GM23338 (cell line): ENCODE results near the gene ST14.
A peak's percentile ranks its signal among the peaks of the same experiment; 100 is the strongest.

Source experiments
- CREB1 ChIP-seq: fragments of 250-450 bp; sonication (Bioruptor Pico); IDR thresholded peaks from 2 replicates; pipeline ENCODE4 v1.5.0; 2020; ENCODE audit warnings: low read depth, mild to moderate bottlenecking, moderate library complexity
- EZH2 ChIP-seq: fragments of 200-600 bp; sonication (generic); IDR thresholded peaks from one replicate; pipeline ENCODE4 v1.8.0; 2017; ENCODE audit warnings: antibody characterized with exemption, mild to moderate bottlenecking, low read depth; ENCODE audit not compliant: unreplicated experiment
- EZH2phosphoT487 ChIP-seq: fragments of 200-600 bp; sonication (generic); IDR thresholded peaks from one replicate; pipeline ENCODE4 v1.8.1; 2018; ENCODE audit warnings: antibody characterized with exemption; ENCODE audit not compliant: unreplicated experiment
- JUNB ChIP-seq: IDR thresholded peaks from one replicate; pipeline ENCODE4 v1.6.1; 2016; ENCODE audit warnings: antibody characterized with exemption; ENCODE audit not compliant: unreplicated experiment
- NANOG ChIP-seq: IDR thresholded peaks from 2 replicates; pipeline ENCODE4 v1.6.1; 2016; ENCODE audit warnings: antibody characterized with exemption, borderline replicate concordance
- POLR2AphosphoS5 ChIP-seq: IDR thresholded peaks from 2 replicates; pipeline ENCODE4 v1.6.1; 2016; ENCODE audit warnings: antibody characterized with exemption, low read depth
- STAT1 ChIP-seq: IDR thresholded peaks from one replicate; pipeline ENCODE4 v1.6.1; 2016; ENCODE audit warnings: antibody characterized with exemption; ENCODE audit not compliant: unreplicated experiment
- ZNF114 ChIP-seq: fragments of 250-450 bp; sonication (Bioruptor Pico); IDR thresholded peaks from 2 replicates; pipeline ENCODE4 v1.5.0; 2020; ENCODE audit warnings: mild to moderate bottlenecking, moderate library complexity
- ZNF331 ChIP-seq: fragments of 250-450 bp; sonication (Bioruptor Pico); IDR thresholded peaks from 2 replicates; pipeline ENCODE4 v1.5.0; 2020; ENCODE audit warnings: low read depth, mild to moderate bottlenecking, moderate library complexity
- ZNF462 ChIP-seq: fragments of 250-450 bp; sonication (Bioruptor Pico); IDR thresholded peaks from 2 replicates; pipeline ENCODE4 v1.5.0; 2020; ENCODE audit warnings: mild to moderate bottlenecking, moderate library complexity
- TF ChIP-seq, protein P1 (sequence below), 2 experiments: fragments of 200-600 bp in 1 of 2; sonication (generic) in 1 of 2; conservative IDR thresholded peaks; 2 replicates each; pipeline versions ENCODE4 v1.5.1 to v1.6.1; 2016 to 2017; ENCODE audit warnings: antibody characterized with exemption in 2 of 2, low read depth in 2 of 2, mild to moderate bottlenecking in 2 of 2, moderate library complexity in 1 of 2
- TF ChIP-seq, protein P2 (sequence below): IDR thresholded peaks from one replicate; pipeline ENCODE4 v1.6.1; 2018; ENCODE audit warnings: antibody characterized with exemption; ENCODE audit not compliant: unreplicated experiment
- TF ChIP-seq, protein P3 (sequence below): IDR thresholded peaks from 2 replicates; pipeline ENCODE4 v1.6.1; 2016; ENCODE audit warnings: antibody characterized with exemption

DNA sequence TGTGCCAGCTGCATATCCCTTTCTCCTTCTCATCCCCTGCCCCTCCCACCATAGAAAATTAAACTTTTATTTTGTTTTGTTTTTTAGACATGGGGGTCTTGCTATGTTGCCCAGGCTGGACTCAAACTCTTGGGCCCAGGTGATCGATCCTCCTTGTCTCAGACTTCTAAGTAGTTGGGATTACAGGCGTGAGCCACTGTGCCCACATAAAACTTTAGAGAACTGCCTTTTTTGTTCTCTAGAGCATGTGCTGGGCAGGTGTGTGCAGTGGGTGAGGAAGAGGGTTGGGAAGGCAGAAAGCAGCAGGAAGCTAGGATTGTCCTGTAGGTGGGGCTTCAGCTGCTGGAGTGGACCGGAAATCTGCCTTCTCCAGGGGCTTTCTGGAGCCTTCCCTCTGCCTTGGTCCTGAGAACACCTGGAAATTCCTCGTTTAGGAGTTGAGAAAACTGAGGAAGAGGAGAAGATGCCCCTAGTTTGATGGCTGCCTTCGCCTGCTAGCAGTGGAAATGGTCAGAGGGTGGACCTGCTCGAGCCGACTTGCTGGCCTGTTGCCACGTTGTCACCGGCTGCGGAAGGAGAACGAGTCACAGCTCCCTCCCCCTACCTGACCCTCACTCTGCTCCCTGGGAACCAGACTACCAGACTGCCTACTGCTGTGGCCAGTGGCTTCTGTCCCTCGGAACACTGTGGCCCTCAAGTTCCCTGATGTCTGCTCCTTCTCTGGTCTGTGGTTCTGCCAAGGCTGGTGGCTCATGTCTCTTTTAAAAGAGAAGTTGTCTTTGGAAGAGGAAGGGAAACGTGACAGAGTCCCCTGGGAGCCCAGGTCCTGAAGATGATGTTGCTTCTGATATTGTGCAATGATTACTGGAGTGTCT, 4.0 kb downstream of the ST14 start:
- TF ChIP-seq POLR2AphosphoS5 = no peak
- TF ChIP-seq EZH2 = no peak
- TF ChIP-seq, protein P1, sequence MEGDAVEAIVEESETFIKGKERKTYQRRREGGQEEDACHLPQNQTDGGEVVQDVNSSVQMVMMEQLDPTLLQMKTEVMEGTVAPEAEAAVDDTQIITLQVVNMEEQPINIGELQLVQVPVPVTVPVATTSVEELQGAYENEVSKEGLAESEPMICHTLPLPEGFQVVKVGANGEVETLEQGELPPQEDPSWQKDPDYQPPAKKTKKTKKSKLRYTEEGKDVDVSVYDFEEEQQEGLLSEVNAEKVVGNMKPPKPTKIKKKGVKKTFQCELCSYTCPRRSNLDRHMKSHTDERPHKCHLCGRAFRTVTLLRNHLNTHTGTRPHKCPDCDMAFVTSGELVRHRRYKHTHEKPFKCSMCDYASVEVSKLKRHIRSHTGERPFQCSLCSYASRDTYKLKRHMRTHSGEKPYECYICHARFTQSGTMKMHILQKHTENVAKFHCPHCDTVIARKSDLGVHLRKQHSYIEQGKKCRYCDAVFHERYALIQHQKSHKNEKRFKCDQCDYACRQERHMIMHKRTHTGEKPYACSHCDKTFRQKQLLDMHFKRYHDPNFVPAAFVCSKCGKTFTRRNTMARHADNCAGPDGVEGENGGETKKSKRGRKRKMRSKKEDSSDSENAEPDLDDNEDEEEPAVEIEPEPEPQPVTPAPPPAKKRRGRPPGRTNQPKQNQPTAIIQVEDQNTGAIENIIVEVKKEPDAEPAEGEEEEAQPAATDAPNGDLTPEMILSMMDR (conservative IDR thresholded peaks at IDR 0.05; ENCODE audit: low read depth in 2 of 2) = 0 out of 4 replicates have a peak, but pooled peaks have one; percentile 8 to 20
- TF ChIP-seq, protein P2, sequence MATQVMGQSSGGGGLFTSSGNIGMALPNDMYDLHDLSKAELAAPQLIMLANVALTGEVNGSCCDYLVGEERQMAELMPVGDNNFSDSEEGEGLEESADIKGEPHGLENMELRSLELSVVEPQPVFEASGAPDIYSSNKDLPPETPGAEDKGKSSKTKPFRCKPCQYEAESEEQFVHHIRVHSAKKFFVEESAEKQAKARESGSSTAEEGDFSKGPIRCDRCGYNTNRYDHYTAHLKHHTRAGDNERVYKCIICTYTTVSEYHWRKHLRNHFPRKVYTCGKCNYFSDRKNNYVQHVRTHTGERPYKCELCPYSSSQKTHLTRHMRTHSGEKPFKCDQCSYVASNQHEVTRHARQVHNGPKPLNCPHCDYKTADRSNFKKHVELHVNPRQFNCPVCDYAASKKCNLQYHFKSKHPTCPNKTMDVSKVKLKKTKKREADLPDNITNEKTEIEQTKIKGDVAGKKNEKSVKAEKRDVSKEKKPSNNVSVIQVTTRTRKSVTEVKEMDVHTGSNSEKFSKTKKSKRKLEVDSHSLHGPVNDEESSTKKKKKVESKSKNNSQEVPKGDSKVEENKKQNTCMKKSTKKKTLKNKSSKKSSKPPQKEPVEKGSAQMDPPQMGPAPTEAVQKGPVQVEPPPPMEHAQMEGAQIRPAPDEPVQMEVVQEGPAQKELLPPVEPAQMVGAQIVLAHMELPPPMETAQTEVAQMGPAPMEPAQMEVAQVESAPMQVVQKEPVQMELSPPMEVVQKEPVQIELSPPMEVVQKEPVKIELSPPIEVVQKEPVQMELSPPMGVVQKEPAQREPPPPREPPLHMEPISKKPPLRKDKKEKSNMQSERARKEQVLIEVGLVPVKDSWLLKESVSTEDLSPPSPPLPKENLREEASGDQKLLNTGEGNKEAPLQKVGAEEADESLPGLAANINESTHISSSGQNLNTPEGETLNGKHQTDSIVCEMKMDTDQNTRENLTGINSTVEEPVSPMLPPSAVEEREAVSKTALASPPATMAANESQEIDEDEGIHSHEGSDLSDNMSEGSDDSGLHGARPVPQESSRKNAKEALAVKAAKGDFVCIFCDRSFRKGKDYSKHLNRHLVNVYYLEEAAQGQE = no peak
- TF ChIP-seq, protein P3, sequence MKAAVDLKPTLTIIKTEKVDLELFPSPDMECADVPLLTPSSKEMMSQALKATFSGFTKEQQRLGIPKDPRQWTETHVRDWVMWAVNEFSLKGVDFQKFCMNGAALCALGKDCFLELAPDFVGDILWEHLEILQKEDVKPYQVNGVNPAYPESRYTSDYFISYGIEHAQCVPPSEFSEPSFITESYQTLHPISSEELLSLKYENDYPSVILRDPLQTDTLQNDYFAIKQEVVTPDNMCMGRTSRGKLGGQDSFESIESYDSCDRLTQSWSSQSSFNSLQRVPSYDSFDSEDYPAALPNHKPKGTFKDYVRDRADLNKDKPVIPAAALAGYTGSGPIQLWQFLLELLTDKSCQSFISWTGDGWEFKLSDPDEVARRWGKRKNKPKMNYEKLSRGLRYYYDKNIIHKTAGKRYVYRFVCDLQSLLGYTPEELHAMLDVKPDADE = no peak
- TF ChIP-seq EZH2phosphoT487 = no peak
- no peak for TF ChIP-seq NANOG
- no peak for TF ChIP-seq CREB1 (CRISPR knock-in tag)
- no peak for TF ChIP-seq JUNB
- TF ChIP-seq ZNF331 = no peak
- TF ChIP-seq ZNF114 (CRISPR knock-in tag) = no peak
- no peak for TF ChIP-seq STAT1
- no peak for TF ChIP-seq ZNF462 (CRISPR knock-in tag)
